Tibial artery (tissue), 4 donors: ENCODE measurements around the gene CDC42SE2.
"Not testable (repeated sequence)": the region's sequence is repeated elsewhere in the genome, so short reads cannot be mapped to it uniquely, and the experiment has no call there.

Experiments
- DNase-seq, 2 donors: peaks; one replicate each; pipeline ENCODE4 v3.0.0-alpha.2; 2019
- H3K27ac ChIP-seq, 2 donors: fragments of 200-600 bp; sonication (generic) in 1 of 2; 1 replicate in 1 of 2; 2 replicates in 1 of 2; pipeline ENCODE4 v1.5.1; 2018 to 2019; ENCODE audit warnings: mild to moderate bottlenecking in 1 of 2
- H3K27me3 ChIP-seq, 2 donors: fragments of 200-600 bp; sonication (generic) in 1 of 2; one replicate each; pipeline versions ENCODE4 v1.5.1 to v1.6.0; 2016 to 2019
- H3K36me3 ChIP-seq, 3 donors: fragments of 200-600 bp; sonication (generic) in 2 of 3; one replicate each; pipeline ENCODE4 v1.5.1; 2016 to 2019; ENCODE audit warnings: mild to moderate bottlenecking in 2 of 3
- H3K4me1 ChIP-seq, 4 donors: fragments of 200-600 bp; sonication (generic) in 2 of 4; 1 replicate in 3 of 4; 2 replicates in 1 of 4; pipeline ENCODE4 v1.5.1; 2016 to 2019
- H3K4me3 ChIP-seq, 2 donors: fragments of 200-600 bp; sonication (generic) in 1 of 2; 1 replicate in 1 of 2; 2 replicates in 1 of 2; pipeline ENCODE4 v1.5.1; 2018 to 2019; ENCODE audit warnings: mild to moderate bottlenecking in 2 of 2
- H3K9me3 ChIP-seq, 3 donors: fragments of 200-600 bp; sonication (generic) in 1 of 3; one replicate each; pipeline ENCODE4 v1.5.1; 2016 to 2019
- intact Hi-C: fragments of 100-400 bp; cut with DNase I; formaldehyde crosslinking; loops from one replicate; pipeline ENCODE4 v1.15.0; 2023; ENCODE audit warnings: low total_unique reads
- TF ChIP-seq, protein P1 (sequence below), 2 experiments: fragments of 200-600 bp in 1 of 2; fragments of 450-650 bp in 1 of 2; IDR thresholded peaks; one replicate each; pipeline ENCODE4 v1.5.1; 2017 to 2019; ENCODE audit warnings: antibody characterized with exemption in 2 of 2, mild to moderate bottlenecking in 1 of 2, moderate library complexity in 1 of 2

The CDC42SE2 gene

DNA sequence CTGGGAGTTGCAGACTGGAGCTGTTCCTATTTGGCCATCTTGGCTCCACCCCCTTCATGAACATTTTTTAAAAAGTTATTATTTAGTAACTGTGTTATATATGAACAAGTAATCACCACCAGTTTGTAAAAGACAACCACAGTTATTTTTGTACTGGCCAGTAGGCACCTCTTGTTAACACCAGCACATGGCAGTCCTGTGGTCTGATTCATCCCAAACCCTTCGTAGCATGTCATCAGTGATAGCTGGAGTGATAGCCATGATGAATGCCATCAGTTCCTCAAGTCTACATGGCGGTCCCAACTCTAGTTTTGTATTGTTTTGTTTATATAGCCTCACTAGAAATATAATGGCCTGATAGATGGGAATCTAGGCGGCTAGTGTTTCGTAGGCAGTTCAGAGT, 74.2 kb downstream of the CDC42SE2 start:
- Histone ChIP-seq H3K4me3 (no peak overlapping the region), H3K9me3 (peaks cover 0 to 15% (median 0%) of the 10 kb centered on the region in 3 donors), H3K27ac (no peak overlapping the region), H3K36me3 (peaks cover 0 to 9% (median 8%) of the 10 kb centered on the region in 3 donors), H3K27me3 (no peaks in the 10 kb centered on the region), H3K4me1 (no peaks in the 10 kb centered on the region)
- TF ChIP-seq, protein P1, sequence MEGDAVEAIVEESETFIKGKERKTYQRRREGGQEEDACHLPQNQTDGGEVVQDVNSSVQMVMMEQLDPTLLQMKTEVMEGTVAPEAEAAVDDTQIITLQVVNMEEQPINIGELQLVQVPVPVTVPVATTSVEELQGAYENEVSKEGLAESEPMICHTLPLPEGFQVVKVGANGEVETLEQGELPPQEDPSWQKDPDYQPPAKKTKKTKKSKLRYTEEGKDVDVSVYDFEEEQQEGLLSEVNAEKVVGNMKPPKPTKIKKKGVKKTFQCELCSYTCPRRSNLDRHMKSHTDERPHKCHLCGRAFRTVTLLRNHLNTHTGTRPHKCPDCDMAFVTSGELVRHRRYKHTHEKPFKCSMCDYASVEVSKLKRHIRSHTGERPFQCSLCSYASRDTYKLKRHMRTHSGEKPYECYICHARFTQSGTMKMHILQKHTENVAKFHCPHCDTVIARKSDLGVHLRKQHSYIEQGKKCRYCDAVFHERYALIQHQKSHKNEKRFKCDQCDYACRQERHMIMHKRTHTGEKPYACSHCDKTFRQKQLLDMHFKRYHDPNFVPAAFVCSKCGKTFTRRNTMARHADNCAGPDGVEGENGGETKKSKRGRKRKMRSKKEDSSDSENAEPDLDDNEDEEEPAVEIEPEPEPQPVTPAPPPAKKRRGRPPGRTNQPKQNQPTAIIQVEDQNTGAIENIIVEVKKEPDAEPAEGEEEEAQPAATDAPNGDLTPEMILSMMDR (IDR thresholded peaks at IDR 0.05), result no peak
- intact Hi-C loops, result no loop called here
- DNase-seq, result no peak

DNA sequence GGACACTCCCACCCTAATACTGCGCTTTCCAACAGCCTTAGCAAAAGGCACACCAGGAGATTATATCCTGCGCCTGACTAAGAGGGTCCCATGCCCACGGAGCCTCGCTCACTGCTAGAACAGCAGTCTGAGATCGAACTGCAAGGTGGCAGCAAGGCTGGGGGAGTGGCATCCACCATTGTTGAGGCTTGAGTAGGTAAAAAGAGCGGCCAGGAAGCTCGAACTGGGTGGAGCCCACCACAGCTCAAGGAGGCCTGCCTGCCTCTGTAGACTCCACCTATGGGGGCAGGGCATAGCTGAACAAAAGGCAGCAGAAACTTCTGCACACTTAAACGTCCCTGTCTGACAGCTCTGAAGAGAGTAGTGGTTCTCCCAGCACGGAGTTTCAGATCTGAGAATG, 80.4 kb downstream of the CDC42SE2 start:
- H3K36me3 ChIP-seq, result peaks cover 3 to 10% (median 8%) of the 10 kb centered on the region in 3 donors
- H3K4me1 ChIP-seq, H3K27ac ChIP-seq, H3K4me3 ChIP-seq, DNase-seq, H3K27me3 ChIP-seq, H3K9me3 ChIP-seq, intact Hi-C loops: not testable (repeated sequence)

DNA sequence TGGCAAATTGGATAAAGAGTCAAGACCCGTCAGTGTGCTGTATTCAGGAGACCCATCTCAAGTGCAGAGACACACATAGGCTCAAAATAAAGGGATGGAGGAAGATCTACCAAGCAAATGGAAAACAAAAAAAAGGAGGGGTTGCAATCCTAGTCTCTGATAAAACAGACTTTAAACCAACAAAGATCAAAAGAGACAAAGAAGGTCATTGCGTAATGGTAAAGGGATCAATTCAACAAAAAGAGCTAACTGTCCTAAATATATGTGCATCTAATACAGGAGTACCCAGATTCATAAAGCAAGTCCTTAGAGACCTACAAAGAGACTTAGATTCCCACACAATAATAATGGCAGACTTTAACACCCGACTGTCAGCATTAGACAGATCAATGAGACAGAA, 82.4 kb downstream of the CDC42SE2 start:
- intact Hi-C loops, H3K4me3 ChIP-seq, H3K27me3 ChIP-seq, DNase-seq, H3K4me1 ChIP-seq, H3K9me3 ChIP-seq, H3K27ac ChIP-seq: not testable (repeated sequence)
- peaks cover 3 to 10% (median 8%) of the 10 kb centered on the region in 3 donors for H3K36me3 ChIP-seq

DNA sequence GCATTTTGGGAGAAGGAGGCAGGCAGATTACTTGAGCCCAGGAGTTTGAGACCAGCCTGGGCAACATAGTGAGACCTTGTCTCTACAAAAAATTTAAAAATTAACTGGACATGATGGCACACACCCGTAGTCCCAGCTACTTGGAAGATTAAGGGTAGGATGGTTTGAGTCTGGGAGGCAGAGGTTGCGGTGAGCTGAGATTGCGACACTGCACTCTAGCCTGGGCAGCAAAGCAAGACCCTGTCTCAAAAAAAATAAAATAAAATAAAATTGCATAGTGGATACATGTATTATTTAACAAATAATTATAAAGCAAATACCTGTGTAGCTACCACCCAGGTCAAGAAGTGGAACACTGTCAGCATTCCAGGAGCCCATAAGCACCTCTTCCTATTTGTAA, 90.1 kb downstream of the CDC42SE2 start:
- H3K4me3 ChIP-seq, result no peak overlapping the region
- no peak for DNase-seq
- TF ChIP-seq, protein P1 (IDR thresholded peaks at IDR 0.05), result no peak
- H3K27ac ChIP-seq, result no peak overlapping the region
- intact Hi-C loops, result no loop called here
- H3K36me3 ChIP-seq, result no peaks in the 10 kb centered on the region
- no peaks in the 10 kb centered on the region for H3K27me3 ChIP-seq
- H3K9me3 ChIP-seq, result no peaks in the 10 kb centered on the region
- H3K4me1 ChIP-seq, result peaks cover 0 to 13% (median 4%) of the 10 kb centered on the region in 4 donors

DNA sequence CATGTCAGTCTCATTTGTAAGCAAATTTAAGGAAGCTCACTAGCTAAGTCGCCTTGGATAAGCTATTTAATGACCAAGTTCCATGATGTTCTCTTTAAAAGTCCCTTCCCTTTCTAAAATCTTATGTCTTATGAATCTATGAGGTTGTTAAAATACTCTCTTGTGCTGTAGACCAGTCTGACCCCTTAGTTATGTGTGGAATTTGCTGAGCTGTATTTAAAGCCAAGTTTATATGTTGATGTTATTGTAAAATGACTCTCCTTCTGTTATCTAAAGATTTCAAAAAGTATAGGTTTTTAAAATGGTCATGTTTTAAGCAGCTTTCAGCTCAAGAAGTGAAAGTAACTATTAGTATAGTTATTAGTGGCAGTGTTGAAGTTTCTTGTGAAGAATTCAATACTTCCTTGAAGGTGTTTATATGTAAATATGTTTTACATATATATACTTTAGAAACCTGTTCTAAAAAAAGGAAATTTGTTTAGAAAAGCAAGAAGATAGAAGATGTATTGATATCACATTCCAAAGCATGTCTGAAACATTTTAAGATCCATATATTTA, 92.2 kb downstream of the CDC42SE2 start:
- TF ChIP-seq, protein P1 (IDR thresholded peaks at IDR 0.05), result no peak
- DNase-seq, result no peak
- intact Hi-C loops, result no loop called here
- no peak overlapping the region for H3K27ac ChIP-seq
- peaks cover 0 to 13% (median 4%) of the 10 kb centered on the region in 4 donors for H3K4me1 ChIP-seq
- no peaks in the 10 kb centered on the region for H3K27me3 ChIP-seq
- H3K9me3 ChIP-seq, result no peaks in the 10 kb centered on the region
- no peak overlapping the region for H3K4me3 ChIP-seq
- peaks cover 4 to 13% (median 12%) of the 10 kb centered on the region in 3 donors for H3K36me3 ChIP-seq

DNA sequence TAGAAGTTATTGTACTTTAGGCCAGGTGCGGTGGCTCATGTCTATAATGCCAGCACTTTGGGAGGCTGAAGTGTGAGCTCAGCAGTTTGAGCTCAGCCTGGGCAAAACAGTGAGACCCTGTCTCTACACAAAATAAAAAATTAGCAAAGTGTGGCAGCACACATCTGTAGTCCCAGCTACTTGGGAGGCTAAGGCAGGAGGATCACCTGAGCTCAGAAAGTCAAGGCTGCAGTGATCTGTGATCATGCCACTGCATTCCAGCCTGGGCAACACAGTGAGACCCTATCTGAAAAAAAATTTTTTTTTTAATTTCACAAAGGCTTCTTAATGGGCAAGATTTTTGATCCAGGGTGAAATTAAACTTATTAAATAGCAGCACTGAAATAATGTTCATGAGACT, 92.8 kb downstream of the CDC42SE2 start:
- no peak overlapping the region for H3K27ac ChIP-seq
- H3K4me1 ChIP-seq, result peaks cover 0 to 13% (median 4%) of the 10 kb centered on the region in 4 donors
- H3K9me3 ChIP-seq, result no peaks in the 10 kb centered on the region
- H3K27me3 ChIP-seq, result no peaks in the 10 kb centered on the region
- no peak for DNase-seq
- H3K36me3 ChIP-seq, result peaks cover 4 to 18% (median 12%) of the 10 kb centered on the region in 3 donors
- intact Hi-C loops, result no loop called here
- TF ChIP-seq, protein P1 (IDR thresholded peaks at IDR 0.05), result no peak
- H3K4me3 ChIP-seq, result no peak overlapping the region
